Lung (tissue), 12 donors: Measurements from ENCODE around the gene ANO2. TPM values are rescaled to one million over a fixed set of nuclear protein-coding genes. Genes with fewer than 3 reads are reported as not detected.

Experiments used
- ATAC-seq: fragments of 200-7000 bp; cut with Tn5 transposase; one replicate; pipeline ENCODE4 v1.9.1; 2020; ENCODE audit warnings: moderate number of reproducible peaks; ENCODE audit not compliant: insufficient read depth, low FRiP score
- DNase-seq, 3 donors: peaks; one replicate each; pipeline ENCODE4 v3.0.0-alpha.2; 2013 to 2017
- H3K27ac ChIP-seq, 2 donors: one replicate each; pipeline ENCODE4 v1.5.1; 2013; ENCODE audit warnings: mild to moderate bottlenecking in 2 of 2, moderate library complexity in 2 of 2, control low read depth in 1 of 2, inconsistent platforms in 1 of 2, low read depth in 1 of 2, low read length in 1 of 2
- H3K27me3 ChIP-seq, 3 donors: one replicate each; pipeline ENCODE4 v1.5.1; 2013; ENCODE audit warnings: low read length in 2 of 3; ENCODE audit not compliant: control insufficient read depth in 3 of 3, insufficient read depth in 3 of 3
- H3K36me3 ChIP-seq, 4 donors: one replicate each; pipeline ENCODE4 v1.5.1; 2013; ENCODE audit warnings: low read length in 4 of 4, mild to moderate bottlenecking in 1 of 4, moderate library complexity in 1 of 4; ENCODE audit not compliant: control insufficient read depth in 4 of 4, insufficient read depth in 4 of 4
- H3K4me1 ChIP-seq, 5 donors: one replicate each; pipeline ENCODE4 v1.5.1; 2013; ENCODE audit warnings: low read length in 5 of 5, mild to moderate bottlenecking in 2 of 5, moderate library complexity in 1 of 5; ENCODE audit not compliant: control insufficient read depth in 5 of 5, insufficient read depth in 5 of 5
- H3K4me3 ChIP-seq: one replicate; pipeline ENCODE4 v1.5.1; 2013; ENCODE audit warnings: mild to moderate bottlenecking, control low read depth, moderate library complexity
- H3K9ac ChIP-seq, 2 donors: one replicate each; pipeline ENCODE4 v1.5.1; 2013; ENCODE audit warnings: low read length in 2 of 2, control low read depth in 1 of 2; ENCODE audit not compliant: insufficient read depth in 1 of 2
- H3K9me3 ChIP-seq, 4 donors: one replicate each; pipeline ENCODE4 v1.5.1; 2013; ENCODE audit warnings: low read length in 3 of 4, mild to moderate bottlenecking in 1 of 4, moderate library complexity in 1 of 4; ENCODE audit not compliant: control insufficient read depth in 4 of 4, insufficient read depth in 3 of 4
- WGBS, 2 donors: extraction: QIAGEN DNeasy Blood & Tissue Kit; methylation state at CpG; one replicate each; pipeline ENCODE4 v1.1.7; 2013; 5-methylcytosine and 5-hydroxymethylcytosine counted together
- polyA plus RNA-seq, 2 donors: library from polyadenylated mRNA; stranded (reverse); fragments of 200-250 nt; gene quantifications; one replicate each; pipeline ENCODE4 v1.2.1, GENCODE V29; 2013
- total RNA-seq, 2 donors: library from RNA; depleted of rRNA in 1 of 2; stranded (reverse); fragments of >200 nt in 1 of 2; gene quantifications; one replicate each; pipeline ENCODE4 v1.2.1, GENCODE V29; 2014 to 2021
- TF ChIP-seq, protein P1 (sequence below): IDR thresholded peaks from 2 replicates; pipeline ENCODE4 v1.5.1; 2012; ENCODE audit warnings: mild to moderate bottlenecking; ENCODE audit errors: control extremely low read depth, extremely low read depth
- donor health status: control.
- donor health status: control.
- donor health status: Bipolar disorder and iron deficiency.
- donor health status: healthy.
- donor health status: DM: yes; HTN: yes; CAD: no.

Gene ANO2
- total and polyA plus RNA-seq, 4 donors, result 5.9 to 11.3 (median 7.4) TPM

DNA sequence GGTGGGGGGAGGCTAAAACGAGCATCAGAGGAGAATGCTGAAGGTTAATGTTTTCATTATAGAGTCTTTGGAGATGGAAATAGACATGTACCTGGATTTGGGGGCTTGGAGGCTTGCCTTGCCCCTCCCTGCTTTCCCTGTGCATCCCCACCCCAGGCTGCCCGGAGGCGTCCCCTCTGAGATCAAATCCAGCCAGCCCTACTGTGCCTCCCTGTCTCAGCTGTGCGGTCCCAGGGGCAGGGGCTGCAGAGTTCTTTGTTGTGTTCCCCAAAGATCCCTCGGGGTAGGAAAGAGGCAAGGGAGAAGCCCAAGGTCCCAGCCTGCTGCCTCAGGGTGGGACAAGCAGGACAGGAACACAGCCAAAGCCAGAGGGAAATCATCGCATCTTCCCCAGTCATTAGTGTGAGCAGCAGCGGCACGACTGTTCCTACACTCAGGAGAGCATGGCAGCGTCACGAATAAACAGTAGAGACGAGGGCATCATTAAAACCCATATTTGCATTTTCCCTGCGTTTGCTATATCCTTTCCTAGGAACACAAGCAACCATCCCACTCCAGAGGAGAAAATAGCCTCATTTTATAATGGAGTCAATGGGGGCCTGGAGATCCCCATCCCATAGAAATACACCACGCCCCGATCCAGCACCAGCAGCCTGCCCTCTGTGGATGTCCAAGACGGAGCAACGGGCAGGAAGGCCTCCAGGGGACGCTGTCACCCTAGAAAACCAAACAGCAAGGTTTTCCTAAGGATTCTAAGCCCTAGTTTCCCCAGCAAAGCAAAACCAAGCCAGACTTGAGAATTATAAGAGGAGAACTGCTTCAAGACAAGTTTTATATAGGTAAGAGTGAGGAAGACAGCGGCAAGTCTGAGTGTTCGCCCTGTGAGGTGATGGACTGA, 32.4 kb downstream of the ANO2 start:
- WGBS, 2 donors, result 80 to 84% methylated on average over 19 of the region's 19 CpGs
- TF ChIP-seq, protein P1, sequence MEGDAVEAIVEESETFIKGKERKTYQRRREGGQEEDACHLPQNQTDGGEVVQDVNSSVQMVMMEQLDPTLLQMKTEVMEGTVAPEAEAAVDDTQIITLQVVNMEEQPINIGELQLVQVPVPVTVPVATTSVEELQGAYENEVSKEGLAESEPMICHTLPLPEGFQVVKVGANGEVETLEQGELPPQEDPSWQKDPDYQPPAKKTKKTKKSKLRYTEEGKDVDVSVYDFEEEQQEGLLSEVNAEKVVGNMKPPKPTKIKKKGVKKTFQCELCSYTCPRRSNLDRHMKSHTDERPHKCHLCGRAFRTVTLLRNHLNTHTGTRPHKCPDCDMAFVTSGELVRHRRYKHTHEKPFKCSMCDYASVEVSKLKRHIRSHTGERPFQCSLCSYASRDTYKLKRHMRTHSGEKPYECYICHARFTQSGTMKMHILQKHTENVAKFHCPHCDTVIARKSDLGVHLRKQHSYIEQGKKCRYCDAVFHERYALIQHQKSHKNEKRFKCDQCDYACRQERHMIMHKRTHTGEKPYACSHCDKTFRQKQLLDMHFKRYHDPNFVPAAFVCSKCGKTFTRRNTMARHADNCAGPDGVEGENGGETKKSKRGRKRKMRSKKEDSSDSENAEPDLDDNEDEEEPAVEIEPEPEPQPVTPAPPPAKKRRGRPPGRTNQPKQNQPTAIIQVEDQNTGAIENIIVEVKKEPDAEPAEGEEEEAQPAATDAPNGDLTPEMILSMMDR, result no peak
- DNase-seq, result no peak

DNA sequence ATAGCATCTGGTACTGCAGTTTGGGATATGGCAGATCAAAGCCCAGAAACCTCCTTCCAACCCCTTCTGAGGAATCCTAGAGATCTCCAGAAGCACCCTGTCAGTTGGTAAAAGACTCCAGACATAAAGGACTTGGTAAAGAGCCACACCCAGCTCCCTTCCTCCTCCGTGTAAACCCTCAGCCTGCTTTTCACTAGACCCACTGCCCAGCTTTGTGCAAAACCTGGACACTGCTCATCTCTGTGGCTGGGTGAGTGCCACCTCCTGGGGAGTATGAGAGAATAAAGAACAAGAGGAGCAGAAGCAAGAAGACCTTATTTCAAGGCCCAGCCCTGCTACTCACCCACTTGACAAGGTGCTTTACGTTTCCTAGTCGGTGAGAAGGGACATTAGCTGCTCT, 33.0 kb downstream of the ANO2 start:
- H3K27ac ChIP-seq, result no peak overlapping the region
- no peaks in the 10 kb centered on the region for H3K4me1 ChIP-seq
- H3K4me3 ChIP-seq, result no peak overlapping the region
- ATAC-seq, result no peak
- no peaks in the 10 kb centered on the region for H3K9me3 ChIP-seq
- WGBS, 2 donors, result 59 to 61% methylated on average over 3 of the region's 3 CpGs
- TF ChIP-seq, protein P1, result no peak
- no peaks in the 10 kb centered on the region for H3K36me3 ChIP-seq
- H3K27me3 ChIP-seq, result peaks cover 0 to 7% (median 6%) of the 10 kb centered on the region in 3 donors
- no peak overlapping the region for H3K9ac ChIP-seq
- no peak for DNase-seq

More for the DNA sequence above, 32.4 kb downstream of the ANO2 start:
- no peak overlapping the region for H3K27ac ChIP-seq
- no peak overlapping the region for H3K4me3 ChIP-seq
- no peak overlapping the region for H3K9ac ChIP-seq
- no peak for ATAC-seq
- H3K4me1 ChIP-seq, result no peaks in the 10 kb centered on the region
- no peaks in the 10 kb centered on the region for H3K9me3 ChIP-seq
- peaks cover 0 to 7% (median 6%) of the 10 kb centered on the region in 3 donors for H3K27me3 ChIP-seq
- no peaks in the 10 kb centered on the region for H3K36me3 ChIP-seq

DNA sequence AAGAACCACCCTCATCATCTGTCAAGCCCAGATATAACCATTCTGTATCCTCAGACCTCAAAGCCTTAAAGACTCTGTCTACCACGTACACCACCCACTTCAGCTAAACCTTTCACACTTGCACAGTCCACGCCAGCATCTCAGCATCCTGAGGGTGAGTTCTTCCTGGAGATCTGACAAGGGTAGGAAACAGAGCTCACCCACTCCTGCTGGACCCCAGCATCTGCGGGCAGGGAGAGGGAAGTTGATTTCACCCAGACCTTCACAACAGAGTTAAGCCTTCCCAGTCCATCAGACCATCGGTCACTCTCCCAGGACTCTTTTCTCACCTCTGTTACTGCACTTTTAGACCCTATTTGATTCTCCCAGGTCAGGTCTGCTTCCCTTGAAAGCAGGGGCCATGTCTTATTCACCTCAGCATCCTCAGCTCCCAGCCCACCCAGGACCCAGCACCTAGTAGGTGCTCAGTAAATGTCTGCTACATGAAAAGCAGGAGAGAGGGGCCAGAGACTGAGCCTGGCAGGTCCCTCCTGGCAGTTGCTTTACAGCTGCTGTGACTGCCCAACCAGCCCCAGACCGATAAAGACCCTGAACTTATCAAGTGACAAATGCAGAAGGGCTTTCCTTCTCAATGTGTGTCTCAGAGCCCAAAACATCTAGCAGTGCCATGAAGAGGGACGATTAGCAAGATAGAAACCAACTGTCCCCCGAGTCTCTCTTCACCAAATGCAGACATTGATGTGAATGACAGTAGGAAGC, 34.1 kb downstream of the ANO2 start:
- 80 to 84% methylated on average over 7 of the region's 7 CpGs for WGBS, 2 donors
- H3K4me1 ChIP-seq, result no peaks in the 10 kb centered on the region
- H3K27ac ChIP-seq, result no peak overlapping the region
- no peak for DNase-seq
- H3K9me3 ChIP-seq, result no peaks in the 10 kb centered on the region
- H3K27me3 ChIP-seq, result peaks cover 0 to 7% (median 6%) of the 10 kb centered on the region in 3 donors
- ATAC-seq, result no peak
- H3K9ac ChIP-seq, result no peak overlapping the region
- H3K4me3 ChIP-seq, result no peak overlapping the region
- no peaks in the 10 kb centered on the region for H3K36me3 ChIP-seq
- TF ChIP-seq, protein P1, result no peak
